ENCODE results near the gene ATXN1. TPM values are rescaled to one million over a fixed set of nuclear protein-coding genes. Genes with fewer than 3 reads are reported as not detected.

ATXN1 gene
- polyA plus RNA-seq, 3 donors from 2014 or later, result 6.9 to 14.7 (median 8.0) TPM

DNA sequence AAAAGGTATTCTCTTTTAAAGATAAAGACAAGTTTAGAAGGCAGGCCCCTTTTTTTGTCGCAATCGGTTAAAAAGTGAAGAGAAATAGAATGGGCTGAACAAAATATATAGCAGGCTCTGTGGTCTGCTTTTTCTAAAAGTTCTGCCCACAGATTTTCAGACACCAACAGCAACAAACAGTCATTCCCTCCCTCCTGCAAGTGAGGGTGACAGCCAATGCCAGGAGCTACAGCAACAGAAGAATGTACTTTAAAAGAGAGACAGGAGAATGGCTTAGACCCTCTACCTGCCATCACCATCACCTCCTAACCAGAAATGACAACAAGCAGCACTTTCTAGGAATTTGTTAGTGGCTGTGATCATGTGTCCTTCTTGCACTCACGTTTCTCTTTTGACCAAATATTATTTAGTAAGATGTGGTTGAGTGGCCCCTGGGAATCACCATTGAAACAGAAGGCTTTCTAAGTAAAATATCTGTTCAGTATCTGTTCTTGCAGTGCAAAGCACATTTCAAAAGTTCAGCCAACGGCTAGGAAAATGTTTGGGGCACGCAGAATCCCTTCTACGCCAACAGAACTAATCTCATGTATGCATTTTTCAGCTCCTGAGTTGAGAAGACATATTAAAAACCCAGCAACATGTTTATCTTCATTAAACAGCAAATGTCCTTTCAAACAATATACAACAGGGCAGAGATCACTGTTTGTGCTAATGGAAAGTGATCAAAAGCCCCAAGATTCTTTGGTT is 248.5 kb downstream of the ATXN1 start:
- H3K4me3 Mint-ChIP-seq, result no peak overlapping the region
- DNase-seq, result no peak
- peaks cover 26 to 47% of the 10 kb centered on the region in 2 donors for H3K4me1 Mint-ChIP-seq
- peaks cover 0 to 3% (median 1%) of the 10 kb centered on the region in 3 donors for H3K27me3 Mint-ChIP-seq (ENCODE audit: low read depth in 3 of 3)
- H3K9me3 Mint-ChIP-seq, result no peaks in the 10 kb centered on the region
- H3K36me3 Mint-ChIP-seq, result peaks cover 0 to 10% (median 0%) of the 10 kb centered on the region in 3 donors
- H3K27ac Mint-ChIP-seq, result peak overlapping the region in 2 of 6 donors; percentile 41 to 73

DNA sequence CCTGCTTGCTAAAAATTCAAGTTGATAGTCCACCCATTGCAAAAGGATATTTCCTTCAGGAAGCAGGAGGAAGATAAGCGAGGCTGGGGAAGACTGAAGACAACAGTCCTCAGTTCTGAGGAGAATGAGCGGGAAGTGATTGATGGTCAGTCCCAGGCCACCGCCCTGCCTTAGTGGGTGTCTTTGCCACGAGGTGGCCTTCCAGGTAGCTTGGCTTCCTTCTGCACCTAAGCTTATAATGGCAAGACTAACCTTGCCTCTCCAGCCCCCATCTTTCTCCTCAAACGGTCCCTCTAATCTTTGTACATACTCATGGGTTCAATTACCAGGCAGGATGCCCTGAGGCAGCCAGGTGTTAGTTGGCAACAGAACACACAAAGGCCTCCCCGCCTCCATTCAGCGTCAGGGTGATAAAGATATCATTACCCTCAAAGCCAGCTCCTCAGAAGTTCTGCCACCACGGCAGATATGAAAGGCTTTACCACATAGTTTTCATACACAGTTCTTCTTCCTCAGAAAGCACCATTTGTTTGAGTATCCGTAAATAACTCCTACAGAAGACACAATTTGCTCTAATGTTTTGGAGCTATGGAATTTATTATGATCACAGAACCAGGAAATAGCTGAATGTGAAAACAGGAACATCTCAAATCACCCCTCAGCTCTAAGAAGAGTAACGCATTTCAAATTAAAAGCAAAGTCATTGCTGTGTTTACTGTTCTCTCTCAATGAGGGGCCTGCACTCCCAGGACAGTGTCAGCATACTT is 249.4 kb downstream of the ATXN1 start:
- peak overlapping the region in 5 of 6 donors; percentile 18 to 73 (median 51) for H3K27ac Mint-ChIP-seq
- H3K4me3 Mint-ChIP-seq, result no peak overlapping the region
- H3K9me3 Mint-ChIP-seq, result no peaks in the 10 kb centered on the region
- H3K4me1 Mint-ChIP-seq, result peaks cover 22 to 39% of the 10 kb centered on the region in 2 donors
- peaks cover 0 to 10% (median 0%) of the 10 kb centered on the region in 3 donors for H3K36me3 Mint-ChIP-seq
- H3K27me3 Mint-ChIP-seq (ENCODE audit: low read depth in 3 of 3), result peaks cover 0 to 2% (median 1%) of the 10 kb centered on the region in 3 donors
- DNase-seq, result no peak

DNA sequence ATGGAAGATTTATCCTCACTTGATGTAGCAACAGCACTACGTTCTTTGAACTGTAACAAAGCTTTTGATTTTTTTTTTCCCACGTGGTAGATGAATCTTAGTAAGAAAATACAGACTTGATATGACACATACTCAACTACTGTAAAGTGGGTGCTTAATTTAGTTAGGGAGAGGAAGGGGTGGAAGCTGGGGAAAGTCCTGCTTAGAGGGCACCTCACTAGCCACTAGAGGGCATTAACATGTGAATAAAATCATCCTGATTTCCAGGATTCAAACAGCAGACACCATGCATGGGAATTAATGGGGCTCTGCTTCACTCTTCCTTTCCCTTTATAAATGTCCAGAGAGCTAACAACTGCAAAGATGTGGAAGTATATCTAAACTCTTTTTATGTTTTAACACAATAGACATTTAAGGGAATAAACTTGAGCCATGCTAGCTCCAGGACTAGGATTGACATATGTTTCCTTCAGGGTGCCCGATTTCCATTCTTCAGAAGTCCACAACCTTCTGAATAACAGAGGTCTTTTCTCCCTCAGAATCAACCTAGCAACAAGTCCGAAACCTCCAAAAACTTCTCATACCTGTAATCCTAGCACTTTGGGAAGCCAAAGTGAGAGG is 250.1 kb downstream of the ATXN1 start:
- peak overlapping the region in 2 of 6 donors; percentile 3 to 42 for H3K27ac Mint-ChIP-seq
- peaks cover 22 to 38% of the 10 kb centered on the region in 2 donors for H3K4me1 Mint-ChIP-seq
- peak in 1 of 3 donors; percentile 10 for DNase-seq

DNA sequence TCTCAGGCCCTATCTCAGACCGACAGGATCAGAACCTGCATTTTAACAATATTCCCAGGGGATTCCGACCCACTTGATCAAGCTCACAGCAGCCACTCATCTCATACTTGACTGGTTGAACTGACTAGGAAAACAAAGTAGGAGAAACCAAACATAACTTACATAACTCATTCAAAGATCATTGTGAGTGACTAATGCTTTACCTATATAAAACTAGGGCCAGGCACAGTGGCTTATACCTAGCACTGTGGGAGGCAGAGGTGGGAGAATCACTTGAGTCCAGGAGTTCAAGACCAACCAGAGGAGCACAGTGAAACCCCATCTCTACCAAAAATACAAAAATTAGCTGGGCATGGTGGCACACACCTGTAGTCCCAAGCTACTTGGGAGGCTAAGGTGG is 251.0 kb downstream of the ATXN1 start:
- no peak overlapping the region for H3K4me3 Mint-ChIP-seq
- no peak overlapping the region for H3K27ac Mint-ChIP-seq
- no peaks in the 10 kb centered on the region for H3K9me3 Mint-ChIP-seq
- no peak for DNase-seq
- peaks cover 22 to 39% of the 10 kb centered on the region in 2 donors for H3K4me1 Mint-ChIP-seq
- peaks cover 0 to 2% (median 0%) of the 10 kb centered on the region in 3 donors for H3K27me3 Mint-ChIP-seq (ENCODE audit: low read depth in 3 of 3)
- peaks cover 0 to 13% (median 0%) of the 10 kb centered on the region in 3 donors for H3K36me3 Mint-ChIP-seq

More for the DNA sequence above, 250.1 kb downstream of the ATXN1 start:
- Mint-ChIP-seq H3K27me3 (ENCODE audit: low read depth in 3 of 3) (peaks cover 0 to 2% (median 0%) of the 10 kb centered on the region in 3 donors), H3K4me3 (no peak overlapping the region), H3K9me3 (no peaks in the 10 kb centered on the region), H3K36me3 (peaks cover 0 to 16% (median 0%) of the 10 kb centered on the region in 3 donors)

DNA sequence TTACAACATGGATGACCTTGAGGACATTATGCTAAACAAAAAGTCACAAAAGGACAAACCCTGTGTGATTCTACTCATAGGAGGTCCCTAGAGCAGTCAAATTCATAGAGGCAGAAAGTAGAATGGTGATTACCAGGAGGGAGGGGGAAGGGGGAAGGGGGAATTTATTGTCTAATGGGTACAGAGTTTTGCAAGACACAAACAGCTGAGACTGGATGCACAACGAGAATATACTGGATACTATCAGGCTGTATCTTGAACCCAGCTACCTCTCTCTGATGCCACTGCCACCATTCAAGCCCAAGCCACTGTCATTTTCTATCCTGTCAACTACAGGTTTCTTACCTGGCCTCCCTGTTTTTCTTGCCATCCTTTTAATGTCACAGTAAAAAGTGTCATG is 252.3 kb downstream of the ATXN1 start:
- H3K36me3 Mint-ChIP-seq, result peaks cover 0 to 9% (median 0%) of the 10 kb centered on the region in 3 donors
- peak overlapping the region in 1 of 6 donors; percentile 62 for H3K27ac Mint-ChIP-seq
- peaks cover 0 to 4% (median 1%) of the 10 kb centered on the region in 3 donors for H3K27me3 Mint-ChIP-seq (ENCODE audit: low read depth in 3 of 3)
- no peak overlapping the region for H3K4me3 Mint-ChIP-seq
- peaks cover 28 to 45% of the 10 kb centered on the region in 2 donors for H3K4me1 Mint-ChIP-seq
- no peaks in the 10 kb centered on the region for H3K9me3 Mint-ChIP-seq
- no peak for DNase-seq

DNA sequence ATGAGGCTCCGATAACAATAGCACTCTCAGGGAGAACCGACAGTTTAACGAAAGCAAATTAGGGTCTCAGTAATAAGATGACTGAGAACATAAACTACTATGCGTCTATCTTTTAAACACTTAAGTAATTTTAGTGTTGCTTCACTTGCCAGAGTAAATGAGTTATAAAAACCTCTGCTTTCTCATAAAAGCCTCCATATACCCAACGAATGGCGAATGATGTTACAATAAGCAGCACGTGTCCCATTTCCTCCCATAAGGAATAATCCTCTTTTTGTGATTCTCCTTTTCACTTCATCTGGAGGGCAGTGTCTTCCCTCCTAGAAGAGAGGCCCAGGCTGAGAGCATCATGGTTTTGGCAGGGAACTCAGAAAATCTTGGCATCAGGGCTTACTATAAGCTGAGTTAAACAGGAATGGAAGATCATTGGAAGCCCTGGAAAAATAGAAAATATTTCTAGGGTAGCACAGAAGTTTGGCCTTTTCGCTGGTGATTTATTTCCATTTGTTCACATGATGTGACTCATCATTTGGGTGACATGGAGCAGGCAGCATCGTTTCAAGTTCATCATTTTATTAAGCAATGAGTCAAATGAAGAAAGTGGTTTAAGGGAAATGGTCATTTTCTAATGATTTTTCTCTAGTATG is 255.4 kb downstream of the ATXN1 start:
- DNase-seq, result no peak
- Mint-ChIP-seq H3K27ac (no peak overlapping the region), H3K27me3 (ENCODE audit: low read depth in 3 of 3) (peaks cover 0 to 6% (median 5%) of the 10 kb centered on the region in 3 donors), H3K4me1 (peaks cover 20 to 25% of the 10 kb centered on the region in 2 donors), H3K36me3 (peaks cover 0 to 8% (median 0%) of the 10 kb centered on the region in 3 donors), H3K9me3 (no peaks in the 10 kb centered on the region), H3K4me3 (no peak overlapping the region)

DNA sequence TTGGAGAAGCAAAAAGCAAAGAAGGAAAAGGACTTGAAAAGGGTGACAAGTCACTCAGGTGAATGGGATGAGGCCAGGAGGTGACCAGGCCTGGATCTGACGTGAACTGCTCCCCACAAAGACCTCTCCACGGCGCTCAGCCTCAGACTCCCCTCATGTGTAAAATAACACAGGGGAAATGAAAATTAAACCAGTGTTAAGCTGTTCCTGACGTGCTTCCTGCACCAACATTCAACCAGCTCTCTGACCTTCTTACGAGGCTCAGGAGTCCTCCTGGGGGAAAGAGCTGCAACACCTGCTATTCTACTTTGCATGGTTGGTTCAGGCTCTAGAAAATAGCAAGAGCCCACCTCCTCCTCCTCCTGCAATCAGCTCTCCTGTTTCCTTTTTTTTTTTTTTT is 256.7 kb downstream of the ATXN1 start:
- Mint-ChIP-seq H3K27me3 (ENCODE audit: low read depth in 3 of 3) (peaks cover 0 to 8% (median 5%) of the 10 kb centered on the region in 3 donors), H3K27ac (peak overlapping the region in 3 of 6 donors; percentile 14 to 75 (median 28)), H3K36me3 (peaks cover 0 to 8% (median 4%) of the 10 kb centered on the region in 3 donors), H3K4me3 (peak overlapping the region in 4 of 5 donors; percentile 5 to 66 (median 34)), H3K4me1 (peaks cover 20 to 24% of the 10 kb centered on the region in 2 donors), H3K9me3 (no peaks in the 10 kb centered on the region)
- DNase-seq, result no peak

DNA sequence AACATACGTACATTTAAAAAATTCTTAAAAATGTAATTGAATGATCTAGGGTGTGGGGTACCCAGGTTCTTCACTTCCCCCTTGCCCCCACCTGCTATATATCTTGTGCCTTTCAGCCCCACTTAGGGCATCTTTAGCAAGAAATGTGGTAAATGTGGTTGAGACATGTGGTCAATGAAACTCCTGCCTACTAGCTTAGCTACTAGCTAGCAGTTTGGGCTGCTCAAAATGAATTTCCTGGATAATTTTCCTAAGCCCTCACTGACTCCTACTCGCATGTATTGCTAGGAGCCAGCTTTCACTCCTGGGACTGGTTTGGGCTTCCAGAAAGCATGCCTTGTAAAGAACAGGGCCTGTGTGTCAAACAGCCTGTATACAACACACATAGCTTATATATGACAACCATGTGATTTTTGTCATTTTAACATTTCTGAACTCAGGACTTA is 257.3 kb downstream of the ATXN1 start:
- Mint-ChIP-seq H3K27me3 (ENCODE audit: low read depth in 3 of 3) (peaks cover 0 to 8% (median 5%) of the 10 kb centered on the region in 3 donors), H3K4me1 (peaks cover 20 to 24% of the 10 kb centered on the region in 2 donors), H3K36me3 (peaks cover 0 to 8% (median 4%) of the 10 kb centered on the region in 3 donors), H3K27ac (peak overlapping the region in 2 of 6 donors; percentile 28 to 71), H3K9me3 (no peaks in the 10 kb centered on the region), H3K4me3 (peak overlapping the region in 3 of 5 donors; percentile 39 to 66 (median 46))
- DNase-seq, result peak; percentile 51 to 65 (median 51)

DNA sequence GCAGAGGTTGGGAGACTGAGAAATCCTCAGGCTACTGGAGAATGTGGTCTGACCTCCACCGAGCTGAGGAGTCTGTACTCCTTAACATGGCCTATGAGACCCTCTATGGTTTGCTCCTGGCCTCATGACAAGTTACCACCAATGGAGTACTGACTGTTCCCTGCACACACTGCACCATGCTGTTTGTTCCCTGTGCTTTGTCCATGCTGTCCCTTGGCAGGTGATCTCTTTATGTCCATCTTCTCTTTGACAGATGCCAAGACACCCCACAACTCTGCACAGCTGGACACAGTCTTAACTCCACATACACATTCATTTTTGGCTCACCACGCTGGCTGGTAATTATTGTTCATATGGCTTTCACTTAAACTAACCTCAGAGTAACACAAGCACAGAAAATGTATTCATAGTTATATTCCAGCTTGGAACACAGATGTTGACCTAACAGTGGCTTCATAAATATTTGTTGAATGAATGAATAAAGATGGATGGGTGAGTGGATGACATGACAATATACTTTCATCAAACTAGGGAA is 258.0 kb downstream of the ATXN1 start:
- Mint-ChIP-seq H3K27me3 (ENCODE audit: low read depth in 3 of 3) (peaks cover 0 to 8% (median 5%) of the 10 kb centered on the region in 3 donors), H3K27ac (peak overlapping the region in 3 of 6 donors; percentile 10 to 61 (median 28)), H3K4me1 (peaks cover 20 to 24% of the 10 kb centered on the region in 2 donors), H3K4me3 (peak overlapping the region in 2 of 5 donors; percentile 19 to 30), H3K9me3 (no peaks in the 10 kb centered on the region), H3K36me3 (peaks cover 0 to 9% (median 8%) of the 10 kb centered on the region in 3 donors)
- no peak for DNase-seq

DNA sequence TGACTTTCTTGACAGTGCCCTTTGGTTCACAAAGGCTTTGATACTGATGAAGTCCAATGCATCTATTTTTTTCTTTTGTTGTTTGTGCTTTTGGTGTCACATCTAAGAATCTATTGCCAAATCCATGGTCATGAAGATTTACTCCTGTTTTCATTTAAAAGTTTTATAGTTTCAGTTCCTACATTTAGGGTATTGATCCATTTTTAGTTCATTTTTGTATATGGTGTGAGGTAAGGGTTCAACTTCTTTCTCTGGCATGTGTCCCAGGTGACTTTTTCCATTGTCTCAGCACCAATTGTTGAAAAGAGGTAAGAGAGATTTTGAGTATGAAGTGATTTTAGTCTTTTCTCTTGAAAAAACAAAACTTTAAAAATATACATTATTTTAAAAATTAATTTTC is 262.3 kb downstream of the ATXN1 start:
- Mint-ChIP-seq H3K4me1 (peaks cover 11 to 16% of the 10 kb centered on the region in 2 donors), H3K27ac (no peak overlapping the region), H3K36me3 (peaks cover 0 to 20% (median 14%) of the 10 kb centered on the region in 3 donors), H3K27me3 (ENCODE audit: low read depth in 3 of 3) (peaks cover 0 to 9% (median 1%) of the 10 kb centered on the region in 3 donors), H3K4me3 (no peak overlapping the region), H3K9me3 (no peaks in the 10 kb centered on the region)
- no peak for DNase-seq

DNA sequence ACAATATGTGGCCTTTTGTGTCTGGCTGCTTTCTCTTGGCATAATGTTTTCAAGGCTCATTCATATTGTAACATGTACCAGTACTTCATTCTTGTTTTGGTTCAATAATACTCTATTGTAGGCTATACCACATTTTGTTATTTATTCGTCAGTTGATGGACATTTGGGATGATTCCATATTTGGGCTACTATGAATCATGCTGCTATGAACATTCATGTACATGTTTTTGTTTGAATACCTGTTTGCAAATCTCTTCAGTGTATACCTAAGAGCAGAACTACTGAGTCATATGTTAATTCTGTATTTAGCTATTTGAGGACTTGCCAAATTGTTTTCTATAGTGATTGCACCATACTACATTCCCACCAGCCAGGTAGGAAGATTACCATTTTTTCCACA is 263.0 kb downstream of the ATXN1 start:
- H3K4me3 Mint-ChIP-seq, result no peak overlapping the region
- H3K9me3 Mint-ChIP-seq, result no peaks in the 10 kb centered on the region
- H3K27me3 Mint-ChIP-seq (ENCODE audit: low read depth in 3 of 3), result peaks cover 0 to 8% (median 0%) of the 10 kb centered on the region in 3 donors
- peaks cover 5 to 9% of the 10 kb centered on the region in 2 donors for H3K4me1 Mint-ChIP-seq
- H3K36me3 Mint-ChIP-seq, result peaks cover 0 to 20% (median 14%) of the 10 kb centered on the region in 3 donors
- DNase-seq, result no peak
- H3K27ac Mint-ChIP-seq, result no peak overlapping the region

DNA sequence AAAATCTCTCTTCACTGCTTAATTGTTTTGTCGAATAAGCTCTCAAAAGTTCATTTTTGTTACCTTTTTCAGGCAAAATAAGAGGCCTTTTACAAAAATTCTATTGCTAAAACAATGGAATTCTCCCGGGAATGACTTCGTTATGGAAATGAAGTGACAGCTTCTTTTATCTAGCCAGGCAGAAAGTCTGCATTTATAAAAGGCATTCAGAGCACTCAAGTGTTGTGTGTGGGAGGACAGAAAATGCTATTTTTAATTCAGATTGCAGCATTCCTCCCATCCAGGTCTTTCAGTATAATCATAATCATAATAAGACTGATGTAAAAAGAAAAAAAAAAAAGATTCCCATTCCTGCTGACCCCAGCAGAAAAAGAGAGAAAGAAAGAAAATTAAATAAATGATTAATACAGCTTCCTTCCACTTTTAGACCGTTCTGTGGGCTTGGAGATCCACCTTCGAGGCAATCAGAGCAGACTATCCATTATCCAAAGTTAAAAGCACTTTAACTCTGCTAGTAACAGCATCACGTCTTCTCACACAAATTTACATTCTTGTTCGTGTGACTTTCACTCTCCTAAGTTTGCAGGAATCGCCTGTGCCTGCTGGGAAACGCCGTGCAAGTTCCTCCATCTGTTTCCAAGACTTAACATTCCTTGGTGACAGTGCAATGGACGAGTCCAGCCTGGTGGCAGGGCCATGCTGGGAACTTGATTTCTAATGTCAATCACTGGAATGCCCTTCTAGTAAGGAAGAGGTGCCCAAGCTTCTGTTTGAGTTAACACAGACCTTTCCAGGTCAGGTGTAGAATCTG is 264.1 kb downstream of the ATXN1 start:
- Mint-ChIP-seq H3K27me3 (ENCODE audit: low read depth in 3 of 3) (peaks cover 0 to 8% (median 0%) of the 10 kb centered on the region in 3 donors), H3K9me3 (no peaks in the 10 kb centered on the region), H3K27ac (peak overlapping the region in 1 of 6 donors; percentile 30), H3K4me3 (no peak overlapping the region), H3K36me3 (peaks cover 0 to 20% (median 14%) of the 10 kb centered on the region in 3 donors), H3K4me1 (peaks cover 7 to 11% of the 10 kb centered on the region in 2 donors)
- DNase-seq, result no peak
